GM19395 (cell line): Measurements from ENCODE around the gene SLCO4C1.

Source experiments
- ATAC-seq: cut with Tn5 transposase; IDR thresholded peaks from one replicate; pipeline ENCODE4 v1.9.1; 2021; ENCODE audit warnings: mild to moderate bottlenecking, moderate library complexity; ENCODE audit not compliant: unreplicated experiment

SLCO4C1 gene

DNA sequence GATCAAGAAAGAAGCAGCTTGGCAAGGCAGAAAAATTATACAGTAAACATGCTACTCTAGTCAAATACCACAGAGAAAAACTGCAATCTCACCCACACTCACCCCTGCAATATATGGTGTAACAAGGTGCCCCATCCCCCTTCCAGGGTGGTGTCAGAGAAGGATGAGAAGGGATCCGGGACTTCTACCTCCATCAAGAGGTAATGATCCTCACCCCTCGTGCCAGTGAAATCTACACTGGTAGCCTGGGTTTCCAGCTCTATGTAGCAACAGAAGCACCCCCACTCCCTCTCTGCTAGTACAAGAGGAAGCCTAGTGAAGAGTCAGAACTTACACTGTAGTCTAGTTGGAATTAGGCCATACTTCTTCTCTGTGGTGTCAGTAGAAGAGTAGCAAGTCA lies 18.9 kb downstream of the SLCO4C1 start:
- ATAC-seq, result no peak

DNA sequence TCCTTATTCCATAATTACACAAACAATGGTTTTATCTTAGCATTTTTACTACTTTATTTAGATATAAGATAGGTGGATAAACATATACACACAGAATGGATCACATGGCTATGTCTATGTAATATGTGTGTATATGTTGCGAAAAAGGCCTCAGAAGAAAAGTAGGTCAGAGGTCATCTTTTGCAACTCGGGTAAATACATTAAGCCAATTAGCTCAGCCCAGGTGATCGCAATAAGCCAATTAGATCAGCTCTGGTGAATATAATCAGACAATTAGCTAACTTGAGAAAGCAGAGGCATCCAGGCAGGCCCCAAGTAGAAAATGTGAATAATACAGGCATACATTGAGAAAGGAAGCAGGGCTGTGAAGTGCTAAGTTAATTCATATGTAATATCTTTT lies 24.3 kb downstream of the SLCO4C1 start:
- no peak for ATAC-seq

DNA sequence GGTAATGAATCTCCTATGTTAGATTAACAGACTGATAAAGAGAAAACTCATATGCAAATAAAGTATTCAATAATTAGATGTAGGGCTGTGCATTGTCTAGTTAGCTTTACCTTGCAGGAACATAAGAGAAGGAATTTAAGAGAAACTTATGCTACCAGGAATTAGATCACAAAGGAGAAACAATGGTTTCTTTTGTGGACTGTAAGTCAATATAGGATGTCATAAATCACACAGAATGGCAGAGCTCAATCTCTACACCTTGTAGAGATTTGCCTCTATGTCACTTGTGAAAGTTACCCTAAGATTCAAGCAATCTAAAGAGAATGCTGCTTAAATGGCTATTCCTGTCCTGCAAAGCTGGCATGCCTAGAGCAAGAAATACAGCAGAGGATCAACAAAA lies 26.0 kb downstream of the SLCO4C1 start:
- ATAC-seq, result no peak

- ATAC-seq, result no peak
These were observed 33.4 kb downstream of the SLCO4C1 start for GRCh38 chr5:102262688-102263087.

DNA sequence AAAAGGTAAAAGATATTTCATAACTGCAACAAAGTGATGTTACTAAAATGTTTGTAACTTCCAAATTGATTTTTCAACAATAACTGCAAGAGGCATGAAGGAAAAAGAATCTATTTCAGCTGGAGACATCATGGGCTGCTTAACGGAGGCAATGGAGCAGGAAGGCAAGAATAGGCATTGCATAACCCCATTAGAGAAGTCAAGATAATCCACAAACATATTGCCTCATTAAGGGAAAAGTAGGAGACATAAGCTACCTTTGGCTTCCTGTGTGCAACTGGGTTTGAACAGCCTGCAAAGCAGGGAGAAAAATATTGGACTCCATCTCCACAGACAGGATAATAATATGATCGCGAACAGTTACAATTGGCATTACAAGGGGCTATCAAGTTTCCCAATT lies 46.7 kb downstream of the SLCO4C1 start:
- no peak for ATAC-seq

- ATAC-seq, result no peak
These were observed 52.9 kb downstream of the SLCO4C1 start for GRCh38 chr5:102243213-102243612.

- ATAC-seq, result no peak
These were observed 54.2 kb downstream of the SLCO4C1 start for GRCh38 chr5:102241809-102242421.

GRCh38 chr5:102231693-102232619 lies 64.1 kb downstream of the SLCO4C1 start:
- ATAC-seq, result peak; percentile 81

DNA sequence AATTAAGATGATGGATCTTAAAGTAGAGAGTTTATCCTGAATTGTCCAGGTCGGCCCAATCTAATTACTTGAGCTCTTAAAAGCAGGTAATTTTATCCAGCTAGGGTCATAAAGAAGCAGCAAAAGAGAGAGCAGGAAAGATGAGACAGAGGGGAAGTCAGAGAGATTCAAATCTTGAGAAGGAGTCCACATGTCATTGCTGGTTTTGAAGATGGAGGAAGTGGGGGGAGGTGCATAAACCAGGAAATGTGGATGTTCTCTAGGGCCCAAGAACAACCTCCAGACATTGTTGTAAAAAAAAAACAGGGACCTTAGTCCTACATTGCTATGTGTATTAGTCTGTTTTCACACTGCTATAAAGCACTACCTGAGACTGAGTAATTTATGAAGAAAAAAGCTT lies 66.4 kb downstream of the SLCO4C1 start:
- ATAC-seq, result no peak

DNA sequence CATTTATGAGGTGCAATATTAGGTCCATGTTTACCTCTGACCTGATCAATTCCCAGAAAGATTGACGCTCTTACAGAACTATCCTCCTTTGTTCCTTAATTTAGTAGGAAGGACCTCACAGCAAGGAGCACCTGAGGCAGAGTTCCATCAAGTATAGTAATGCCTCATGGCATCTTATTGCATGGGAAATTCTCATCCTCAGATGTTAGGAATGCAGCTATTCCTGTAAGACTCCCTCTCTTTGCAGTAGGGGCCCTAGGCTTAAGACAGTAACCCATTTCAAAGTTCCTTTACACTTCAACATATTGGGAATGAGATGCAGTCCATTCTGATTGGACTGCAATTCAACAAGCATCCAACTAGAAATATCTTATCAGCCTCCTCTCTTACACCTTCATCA lies 69.8 kb downstream of the SLCO4C1 start:
- ATAC-seq, result no peak

DNA sequence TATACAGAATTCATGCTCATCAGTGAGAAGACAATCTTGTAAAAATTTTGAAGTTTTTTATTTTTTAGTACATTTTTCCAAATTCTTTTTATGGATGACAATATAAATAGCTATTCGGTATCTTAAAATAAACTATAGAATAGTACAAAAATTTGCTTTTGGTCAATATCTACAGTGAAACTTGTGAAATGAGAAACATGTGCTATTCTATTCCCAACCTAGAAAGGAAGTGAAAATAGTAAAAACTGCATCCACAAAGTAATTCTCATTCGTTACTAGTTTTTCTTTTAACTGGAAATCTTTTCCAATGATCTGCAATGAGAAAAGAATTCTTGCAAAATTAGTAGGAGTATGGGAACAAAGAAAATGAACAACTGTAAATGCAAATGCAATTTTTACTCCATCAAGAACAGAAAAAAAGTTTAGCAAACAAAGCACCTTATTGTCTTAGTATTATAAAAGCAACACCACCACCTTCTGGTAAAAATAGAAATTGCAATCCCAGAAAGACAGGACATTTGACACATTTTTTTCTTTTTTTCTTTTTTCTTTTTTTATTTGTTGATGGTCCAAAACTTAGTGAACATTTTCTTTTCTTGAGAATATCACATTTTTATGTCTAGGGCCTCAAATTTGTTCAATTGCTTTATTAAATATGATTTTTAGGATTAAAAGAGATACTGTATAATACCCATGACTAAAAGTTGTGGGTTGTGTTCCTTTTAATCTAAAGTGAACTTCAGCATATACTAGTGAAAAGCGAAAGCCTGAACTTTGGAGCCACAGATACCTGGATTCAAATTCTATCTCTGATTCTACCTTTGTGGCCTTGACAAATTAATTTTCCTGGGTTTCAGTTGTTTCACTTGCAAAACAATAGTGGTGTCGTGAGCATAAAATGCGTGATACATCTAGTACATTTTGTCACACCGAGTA lies 72.3 kb downstream of the SLCO4C1 start:
- peak; percentile 80 for ATAC-seq

- ATAC-seq, result no peak
These were observed 73.3 kb downstream of the SLCO4C1 start for GRCh38 chr5:102222772-102223171.

DNA sequence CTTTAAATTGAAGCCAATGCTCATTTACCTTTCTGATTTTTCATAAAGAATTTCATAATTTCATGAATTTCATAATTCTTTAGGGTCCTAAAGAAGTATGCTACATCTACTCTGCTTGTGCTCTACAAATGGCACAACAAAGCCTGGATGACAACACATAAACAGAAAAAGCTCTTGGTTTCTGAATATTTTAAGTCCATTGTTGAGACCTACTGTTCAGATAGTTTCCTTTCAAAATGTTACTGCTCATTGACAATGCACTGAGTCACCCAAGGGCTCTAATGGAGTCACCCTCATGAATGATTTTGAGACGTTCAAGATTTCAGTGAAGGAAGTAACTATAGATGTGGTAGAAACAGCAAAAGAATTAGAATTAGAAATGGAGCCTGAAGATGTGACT lies 74.1 kb downstream of the SLCO4C1 start:
- ATAC-seq, result no peak

DNA sequence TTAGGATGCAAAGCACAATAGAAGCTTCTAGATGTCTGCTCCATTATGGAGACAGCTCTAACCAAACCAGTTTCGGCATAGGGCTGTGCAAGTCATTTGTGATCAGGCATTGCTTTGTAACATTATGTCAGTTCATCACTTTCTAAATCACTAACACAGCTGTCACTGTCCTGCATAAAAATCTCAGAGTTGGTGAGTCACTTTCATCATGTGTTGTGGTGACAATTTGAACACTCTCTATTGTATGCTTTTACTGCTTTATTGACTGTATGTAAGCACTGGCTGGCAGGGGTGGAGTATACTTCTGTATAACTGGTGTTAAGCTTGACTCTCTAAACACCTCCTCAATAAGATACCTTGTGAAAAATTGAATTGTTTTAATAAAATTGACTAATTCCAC lies 77.9 kb downstream of the SLCO4C1 start:
- peak; percentile 62 for ATAC-seq

DNA sequence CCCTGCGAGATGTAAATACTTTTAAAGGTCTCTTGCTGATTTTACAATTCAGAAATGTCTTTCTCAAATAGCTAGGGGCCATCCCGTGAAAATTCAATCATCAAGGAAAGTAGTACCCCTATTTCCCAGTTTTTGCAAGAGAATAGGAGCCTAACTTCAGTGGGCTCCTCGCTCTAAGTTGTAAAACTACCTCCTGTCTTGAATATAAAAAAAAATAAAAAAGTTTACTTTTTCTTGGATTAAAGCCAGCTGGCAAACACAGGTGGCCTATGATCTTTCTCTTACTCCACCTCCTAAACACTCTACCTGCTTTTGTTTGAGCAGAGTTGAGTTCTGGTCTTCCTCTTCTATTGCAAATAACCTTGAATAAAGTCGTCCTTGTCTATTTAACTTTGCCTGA lies 79.4 kb downstream of the SLCO4C1 start:
- no peak for ATAC-seq

DNA sequence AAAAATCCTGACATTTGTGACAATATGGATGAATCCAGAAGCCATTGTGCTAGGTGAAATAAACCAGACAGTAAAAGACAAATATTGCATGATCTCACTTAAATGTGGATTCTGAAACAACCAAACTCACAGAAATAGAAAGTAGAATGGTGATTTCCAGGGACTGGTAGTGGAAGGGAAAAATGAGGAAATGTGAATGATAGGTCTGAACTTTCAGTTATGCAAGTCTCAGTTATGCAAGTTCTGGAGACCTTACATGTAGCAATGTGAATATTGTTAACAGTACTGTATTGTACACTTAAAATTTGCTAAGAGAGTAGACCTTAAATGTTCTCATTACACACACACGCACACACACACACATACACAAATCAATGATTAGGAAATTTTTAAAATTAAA lies 84.9 kb downstream of the SLCO4C1 start:
- peak; percentile 66 for ATAC-seq

DNA sequence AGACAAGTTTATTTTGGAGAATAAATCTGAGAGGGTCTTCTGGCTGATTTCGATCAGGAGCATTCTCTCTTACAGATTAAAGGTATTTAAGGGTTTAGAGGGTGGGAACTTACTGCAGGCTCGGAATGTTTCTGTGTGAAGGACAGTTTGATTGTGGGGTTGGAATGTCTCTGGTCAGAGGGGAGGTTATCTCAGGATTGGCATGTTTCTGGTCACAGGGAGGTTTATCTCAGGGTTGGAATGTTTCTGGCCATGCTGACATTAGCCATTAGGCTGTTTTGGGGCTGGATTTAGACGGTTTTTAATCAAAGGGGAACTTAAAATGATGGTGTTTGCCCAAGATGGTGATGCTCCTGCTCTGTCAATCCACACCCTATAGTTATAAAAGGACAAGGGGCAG lies 95.2 kb downstream of the SLCO4C1 start:
- no peak for ATAC-seq

- no peak for ATAC-seq
These were observed 99.6 kb downstream of the SLCO4C1 start for GRCh38 chr5:102196481-102196880.
